OCI-LY3 (cell line): ENCODE data around the gene TBX21.
"Not testable (repeated sequence)": the region's sequence is repeated elsewhere in the genome, so short reads cannot be mapped to it uniquely, and the experiment has no call there.

Experiments used
- H2AFZ ChIP-seq: fragments of 200-600, 300-600 bp; shearing (Covaris generic); 2 replicates; pipeline ENCODE4 v1.6.0; 2014; ENCODE audit warnings: antibody characterized with exemption, low read depth, low read length
- H3K27ac ChIP-seq: fragments of 200-600, 300-600 bp; sonication (generic); 2 replicates; pipeline ENCODE4 v1.5.1; 2014; ENCODE audit warnings: mild to moderate bottlenecking, low read length, moderate library complexity, mixed read lengths
- H3K27me3 ChIP-seq: fragments of 200-600, 300-600 bp; sonication (generic); 2 replicates; pipeline ENCODE4 v1.6.1; 2014; ENCODE audit warnings: low read depth, low read length, mixed read lengths
- H3K36me3 ChIP-seq: fragments of 200-600, 300-600 bp; sonication (generic); replicated peaks from 2 replicates; pipeline ENCODE3; 2014; ENCODE audit warnings: low read depth, low read length, mixed read lengths
- H3K4me1 ChIP-seq: fragments of 300-600, 200-600 bp; sonication (generic); 2 replicates; pipeline ENCODE4 v1.6.1; 2014; ENCODE audit warnings: low read length, mixed read lengths
- H3K4me2 ChIP-seq: fragments of 200-600, 300-600 bp; sonication (generic); 2 replicates; pipeline ENCODE4 v1.6.1; 2014; ENCODE audit warnings: low read length, mixed read lengths
- H3K4me3 ChIP-seq: fragments of 300-600, 200-600 bp; sonication (generic); 2 replicates; pipeline ENCODE4 v1.5.1; 2014; ENCODE audit warnings: antibody characterized with exemption, mild to moderate bottlenecking, low read length, moderate library complexity
- H3K79me2 ChIP-seq: fragments of 300-600, 200-600 bp; shearing (Covaris generic); 2 replicates; pipeline ENCODE4 v1.6.1; 2014; ENCODE audit warnings: mild to moderate bottlenecking, low read length, mixed read lengths
- H3K9ac ChIP-seq: fragments of 300-600, 200-600 bp; shearing (Covaris generic); 2 replicates; pipeline ENCODE4 v1.6.0; 2014; ENCODE audit warnings: mild to moderate bottlenecking, low read length, moderate library complexity
- H3K9me3 ChIP-seq: fragments of 200-600, 300-600 bp; shearing (Covaris generic); 2 replicates; pipeline ENCODE4 v1.6.1; 2014; ENCODE audit warnings: low read length, mixed read lengths; ENCODE audit not compliant: insufficient read depth
- H4K20me1 ChIP-seq: fragments of 200-600, 300-600 bp; sonication (generic); 2 replicates; pipeline ENCODE4 v1.6.1; 2016; ENCODE audit warnings: low read length, mixed read lengths; ENCODE audit not compliant: insufficient read depth
- CTCF ChIP-seq: fragments of 200-600, 300-600 bp; sonication (generic); IDR thresholded peaks from 2 replicates; pipeline ENCODE4 v1.5.1; 2014; ENCODE audit warnings: antibody characterized with exemption, low read length, low read depth
- EZH2phosphoT487 ChIP-seq: fragments of 200-600 bp; shearing (Covaris generic); IDR thresholded peaks from 2 replicates; pipeline ENCODE4 v1.6.1; 2018; ENCODE audit warnings: antibody characterized with exemption, mixed run types, low read depth

The TBX21 gene

DNA sequence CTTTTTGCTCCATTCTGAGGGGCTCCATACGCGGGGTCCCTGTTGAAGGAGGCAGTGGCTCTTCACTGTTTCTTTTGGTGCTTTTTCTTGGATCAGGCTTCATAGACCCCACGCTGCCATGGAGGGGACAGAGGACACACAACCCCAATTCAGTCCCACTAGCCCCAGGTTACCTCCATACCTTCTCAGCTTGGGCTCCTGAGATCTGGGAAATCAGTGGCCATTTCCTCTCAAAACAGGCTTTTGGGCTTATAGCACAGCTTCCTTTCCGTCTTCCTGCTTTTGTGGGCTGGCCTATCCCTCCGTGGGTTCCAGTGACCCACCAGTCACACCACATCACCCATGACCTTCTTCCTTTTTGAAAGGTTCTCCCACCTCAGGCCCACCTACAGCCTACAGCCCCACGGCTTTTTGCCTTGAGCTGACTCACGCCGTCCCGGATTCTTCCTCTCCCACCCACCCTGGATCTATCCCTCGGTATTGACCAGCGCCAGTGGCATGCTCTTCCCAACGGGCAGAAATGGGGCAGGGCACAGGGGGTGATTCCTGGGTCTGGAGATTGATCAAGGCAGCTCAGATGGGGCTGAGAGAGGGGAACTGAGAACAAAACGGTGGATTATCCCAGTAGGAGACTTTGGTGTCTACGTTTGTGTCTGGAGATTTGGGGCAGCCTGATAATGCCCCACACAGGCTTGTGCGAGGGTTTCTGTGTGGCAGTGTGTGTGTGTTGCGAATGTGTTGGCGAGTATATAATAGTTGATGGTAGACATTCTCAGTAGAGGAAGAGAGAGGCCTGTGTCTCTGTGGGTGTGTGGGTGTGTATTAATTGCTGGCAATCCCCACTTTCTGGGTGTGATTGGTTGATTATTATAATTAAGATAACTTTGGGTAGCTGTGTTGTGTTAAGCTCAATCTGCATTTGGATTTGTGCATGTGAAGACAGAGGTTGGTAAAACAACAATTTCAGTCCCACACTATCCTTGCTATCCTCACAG, 3.8 kb downstream of the TBX21 start:
- Histone ChIP-seq H3K27me3 (peaks cover 30% of the 10 kb centered on the region), H3K79me2 (no peaks in the 10 kb centered on the region), H3K4me2 (no peak overlapping the region)

GRCh38 chr17:47738178-47738577, 5.1 kb downstream of the TBX21 start:
- H3K9me3 ChIP-seq: no peaks in the 10 kb centered on the region
- no peak overlapping the region for H2AFZ ChIP-seq
- peaks cover 21% of the 10 kb centered on the region for H3K4me1 ChIP-seq
- no peak overlapping the region for H3K4me2 ChIP-seq
- no peak overlapping the region for H3K27ac ChIP-seq
- no peaks in the 10 kb centered on the region for H3K36me3 ChIP-seq
- H3K27me3 ChIP-seq: peaks cover 22% of the 10 kb centered on the region
- no peaks in the 10 kb centered on the region for H3K79me2 ChIP-seq
- no peak overlapping the region for H3K9ac ChIP-seq
- H3K4me3 ChIP-seq: no peak overlapping the region
- H4K20me1 ChIP-seq: no peaks in the 10 kb centered on the region
- no peak for TF ChIP-seq EZH2phosphoT487
- no peak for TF ChIP-seq CTCF

More for the DNA sequence above, 3.8 kb downstream of the TBX21 start:
- Histone ChIP-seq H3K4me3 (no peak overlapping the region), H2AFZ (no peak overlapping the region), H3K27ac (no peak overlapping the region), H3K9me3 (no peaks in the 10 kb centered on the region), H4K20me1 (no peaks in the 10 kb centered on the region), H3K36me3 (no peaks in the 10 kb centered on the region), H3K4me1 (peaks cover 21% of the 10 kb centered on the region), H3K9ac (no peak overlapping the region)
- TF ChIP-seq EZH2phosphoT487 (no peak), CTCF (no peak)

DNA sequence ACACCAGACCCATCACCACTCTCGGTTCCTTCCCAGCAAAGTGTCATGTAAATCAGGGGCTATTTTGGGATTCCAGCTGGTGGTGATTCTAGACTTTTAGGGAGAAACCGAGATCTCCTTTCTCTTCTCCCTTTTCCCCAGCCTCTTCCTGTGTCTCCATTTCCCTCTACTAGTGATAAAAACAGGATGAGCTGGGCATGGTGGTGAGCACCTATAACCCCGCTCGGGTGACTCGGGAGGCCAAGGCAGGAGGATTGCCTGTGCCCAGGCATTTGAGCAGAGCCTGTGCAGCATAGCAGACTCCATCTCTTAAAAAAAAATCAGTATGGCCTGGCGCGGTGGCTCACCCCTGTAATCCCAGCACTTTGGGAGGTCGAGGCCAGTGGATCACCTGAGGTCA, 6.1 kb downstream of the TBX21 start:
- Histone ChIP-seq H3K79me2 (no peaks in the 10 kb centered on the region), H3K4me3 (no peak overlapping the region), H3K9me3 (no peaks in the 10 kb centered on the region), H2AFZ (no peak overlapping the region), H3K27ac (no peak overlapping the region), H3K4me1 (peaks cover 21% of the 10 kb centered on the region), H4K20me1 (no peaks in the 10 kb centered on the region), H3K4me2 (no peak overlapping the region), H3K9ac (no peak overlapping the region), H3K36me3 (no peaks in the 10 kb centered on the region), H3K27me3 (peaks cover 24% of the 10 kb centered on the region)
- TF ChIP-seq CTCF (no peak), EZH2phosphoT487 (no peak)

DNA sequence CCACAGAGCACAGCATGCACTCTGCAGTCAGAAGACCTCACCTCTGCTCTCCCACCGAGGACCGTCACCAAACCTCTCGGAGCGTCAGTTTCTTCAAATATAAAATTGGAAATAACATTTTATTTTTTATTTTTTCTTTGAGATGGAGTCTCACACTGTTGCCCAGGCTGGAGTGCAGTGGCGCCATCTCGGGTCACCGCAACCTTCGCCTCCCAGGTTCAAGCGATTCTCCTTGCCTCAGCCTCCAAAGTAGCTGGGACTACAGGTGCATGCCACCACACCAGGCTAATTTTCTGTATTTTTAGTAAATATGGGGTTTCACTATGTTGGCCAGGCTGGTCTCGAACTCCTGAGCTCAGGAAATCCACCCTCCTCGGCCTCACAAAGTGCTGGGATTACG, 6.9 kb downstream of the TBX21 start:
- not testable (repeated sequence) for H3K9ac ChIP-seq

More for the DNA sequence above, 6.9 kb downstream of the TBX21 start:
- not testable (repeated sequence) for H3K27ac ChIP-seq, H4K20me1 ChIP-seq, H3K9me3 ChIP-seq, H3K79me2 ChIP-seq, H3K36me3 ChIP-seq, H3K4me2 ChIP-seq, H3K4me3 ChIP-seq, H2AFZ ChIP-seq
- H3K4me1 ChIP-seq: peaks cover 21% of the 10 kb centered on the region
- peaks cover 31% of the 10 kb centered on the region for H3K27me3 ChIP-seq
